Mesothelial cell of epicardium (in vitro differentiated cells): ENCODE data around the gene ANO3. TPM values are rescaled to one million over a fixed set of nuclear protein-coding genes. Genes with fewer than 3 reads are reported as not detected.

ENCODE experiments used
- DNase-seq, 2 experiments: peaks; one replicate each; pipeline ENCODE4 v3.0.0; 2021; ENCODE audit warnings: low spot score in 2 of 2; ENCODE audit not compliant: unreplicated experiment in 2 of 2
- H3K27ac Mint-ChIP-seq: 2 replicates; pipeline ENCODE4 v1.8.0; 2021; ENCODE audit warnings: mixed read lengths
- H3K27me3 Mint-ChIP-seq: 2 replicates; pipeline ENCODE4 v1.8.0; 2021; ENCODE audit warnings: low read depth, mixed read lengths
- H3K36me3 Mint-ChIP-seq: 2 replicates; pipeline ENCODE4 v1.8.0; 2021; ENCODE audit warnings: mixed read lengths
- H3K4me1 Mint-ChIP-seq: 2 replicates; pipeline ENCODE4 v1.8.0; 2021; ENCODE audit warnings: mixed read lengths
- H3K4me3 Mint-ChIP-seq: 2 replicates; pipeline ENCODE4 v1.8.0; 2021; ENCODE audit warnings: mild to moderate bottlenecking, moderate library complexity, mixed read lengths
- H3K9me3 Mint-ChIP-seq: 2 replicates; pipeline ENCODE4 v1.8.0; 2021; ENCODE audit warnings: mixed read lengths
- CTCF ChIP-seq: fragments of 200-600 bp; sonication (generic); IDR thresholded peaks from one replicate; pipeline ENCODE4 v1.5.0; 2021; ENCODE audit warnings: antibody characterized with exemption; ENCODE audit not compliant: unreplicated experiment
- total RNA-seq: library from RNA; stranded (reverse); gene quantifications from 3 replicates; pipeline ENCODE4 v1.2.1, GENCODE V29; 2021

The ANO3 gene
- total RNA-seq, 1 donor from 2014 or later: 0.13 TPM

DNA sequence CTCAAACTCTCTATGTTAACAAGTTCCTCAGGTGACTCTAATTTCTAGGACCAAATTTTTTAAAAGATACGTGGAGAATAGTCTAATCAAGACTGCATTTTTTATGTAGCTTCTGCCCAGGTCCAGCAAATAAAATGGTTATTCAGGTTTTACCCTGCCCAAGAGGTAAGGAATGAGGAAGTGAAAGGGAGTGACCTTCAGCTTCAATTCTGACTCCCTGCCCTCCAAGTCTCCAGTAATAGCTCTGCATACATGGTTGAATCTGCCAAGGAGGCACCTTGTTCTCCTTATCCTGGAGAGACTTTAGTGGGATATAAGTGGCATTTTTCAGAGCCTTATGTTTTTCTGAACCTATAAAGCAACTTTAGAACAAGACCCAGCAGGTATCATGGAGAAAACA is 224.7 kb downstream of the ANO3 start:
- no peak for TF ChIP-seq CTCF
- Mint-ChIP-seq H3K27ac (no peak overlapping the region), H3K36me3 (no peaks in the 10 kb centered on the region), H3K4me3 (no peak overlapping the region), H3K27me3 (peaks cover 26% of the 10 kb centered on the region), H3K9me3 (no peaks in the 10 kb centered on the region), H3K4me1 (no peaks in the 10 kb centered on the region)
- no peak for DNase-seq

DNA sequence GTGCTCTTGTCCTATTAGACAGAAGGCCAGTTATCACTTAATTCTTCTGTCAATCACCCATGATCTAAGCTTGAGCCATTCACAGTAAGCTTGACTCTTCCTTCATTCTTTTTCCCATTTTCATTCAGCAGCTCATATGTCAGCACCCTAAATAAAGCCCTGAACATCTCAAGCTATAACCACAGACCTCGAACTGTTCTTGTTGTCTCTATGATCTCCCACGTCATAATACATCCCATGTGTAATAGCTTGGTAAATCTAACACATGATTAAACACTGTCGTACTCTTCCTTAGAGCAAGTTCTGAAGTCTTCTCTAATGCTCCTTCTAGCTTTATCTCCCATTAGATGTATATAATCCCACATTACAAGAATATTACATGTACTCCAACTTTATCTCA is 225.7 kb downstream of the ANO3 start:
- Mint-ChIP-seq H3K4me3 (no peak overlapping the region), H3K9me3 (no peaks in the 10 kb centered on the region), H3K36me3 (no peaks in the 10 kb centered on the region), H3K27ac (no peak overlapping the region), H3K4me1 (no peaks in the 10 kb centered on the region), H3K27me3 (peaks cover 20% of the 10 kb centered on the region)
- TF ChIP-seq CTCF: no peak
- DNase-seq: no peak

- H3K9me3 Mint-ChIP-seq: no peaks in the 10 kb centered on the region
- TF ChIP-seq CTCF: no peak
- peaks cover 15% of the 10 kb centered on the region for H3K27me3 Mint-ChIP-seq
- H3K36me3 Mint-ChIP-seq: no peaks in the 10 kb centered on the region
- no peak overlapping the region for H3K27ac Mint-ChIP-seq
- H3K4me3 Mint-ChIP-seq: no peak overlapping the region
- no peaks in the 10 kb centered on the region for H3K4me1 Mint-ChIP-seq
- no peak for DNase-seq
These were observed 226.3 kb downstream of the ANO3 start for GRCh38 chr11:26558190-26558589.

DNA sequence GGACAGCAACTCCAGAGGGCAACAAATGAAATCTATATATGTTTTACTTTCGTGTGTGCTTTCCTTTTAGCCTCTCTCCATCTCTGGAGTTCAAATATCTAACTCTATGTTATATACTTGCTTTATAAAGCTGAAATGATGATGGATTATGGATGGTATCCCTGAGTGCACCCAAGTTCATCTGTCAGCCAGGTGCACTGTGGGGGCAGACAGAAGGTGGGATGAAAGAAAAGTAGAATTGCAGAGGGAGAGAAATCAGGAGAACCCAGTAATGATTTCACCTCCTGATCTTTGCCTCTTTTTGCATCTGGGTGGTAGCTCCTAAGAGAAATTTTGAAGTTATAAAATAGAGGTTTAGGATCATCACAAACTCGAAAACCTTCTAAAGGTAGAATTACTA is 237.7 kb downstream of the ANO3 start:
- H3K27me3 Mint-ChIP-seq: peaks cover 3% of the 10 kb centered on the region
- H3K4me3 Mint-ChIP-seq: no peak overlapping the region
- DNase-seq: no peak
- TF ChIP-seq CTCF: no peak
- no peaks in the 10 kb centered on the region for H3K36me3 Mint-ChIP-seq
- no peaks in the 10 kb centered on the region for H3K9me3 Mint-ChIP-seq
- peak overlapping the region; percentile 68 for H3K27ac Mint-ChIP-seq
- H3K4me1 Mint-ChIP-seq: peaks cover 61% of the 10 kb centered on the region

DNA sequence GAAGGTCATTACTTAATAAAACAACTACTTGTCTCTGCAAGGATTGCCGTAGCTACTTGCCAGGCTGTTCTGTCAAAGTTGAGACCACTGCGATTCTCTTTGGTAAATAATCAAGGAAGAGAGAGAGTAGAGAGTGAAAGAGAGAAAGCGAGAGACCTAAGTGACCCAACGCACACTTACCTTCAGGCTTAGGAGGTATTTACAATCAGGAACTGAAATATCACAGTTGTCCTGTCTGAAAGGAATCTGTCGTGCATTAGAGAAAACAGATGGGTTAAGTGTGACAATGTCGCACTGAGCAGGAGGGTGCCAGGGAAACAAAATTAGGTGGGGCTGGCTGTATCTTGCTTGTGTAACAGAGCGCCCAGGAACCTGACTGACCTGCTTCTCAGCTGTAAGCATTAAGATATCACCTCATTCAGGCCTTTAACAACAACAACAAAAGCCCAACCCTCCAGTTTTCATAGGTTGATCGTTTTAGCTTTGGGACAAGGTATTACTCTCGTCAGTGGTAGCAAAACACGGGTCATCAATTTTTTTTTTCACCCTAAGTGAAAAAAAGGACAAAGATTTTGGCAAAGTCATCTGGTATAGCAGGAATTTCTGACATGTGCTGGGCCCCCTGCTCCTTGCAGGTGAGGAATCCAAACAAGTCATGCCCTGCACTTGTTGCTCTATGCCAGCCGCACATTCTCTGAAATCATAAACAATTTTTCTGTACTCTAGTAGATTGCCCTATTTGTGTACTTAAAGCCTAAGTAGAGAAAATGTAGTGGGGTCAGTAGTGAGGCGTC is 240.1 kb downstream of the ANO3 start, which contains the start of gene MUC15:
Gene MUC15 (minus strand): TSS at position 403 of the 794 bp plus-strand sequence. CDS start 5,169 bp downstream, outside the sequence.
- no peaks in the 10 kb centered on the region for H3K36me3 Mint-ChIP-seq
- peak within 1 kb of the TSS; percentile 11 for H3K4me3 Mint-ChIP-seq
- no peak for TF ChIP-seq CTCF
- no peaks in the 10 kb centered on the region for H3K9me3 Mint-ChIP-seq
- DNase-seq: no peak
- no peaks in the 10 kb centered on the region for H3K27me3 Mint-ChIP-seq
- peak within 1 kb of the TSS; percentile 94 for H3K27ac Mint-ChIP-seq
- peaks cover 61% of the 10 kb centered on the region for H3K4me1 Mint-ChIP-seq
